Gastroesophageal sphincter (tissue), 4 donors: ENCODE data around the gene PODN. TPM values are rescaled to one million over a fixed set of nuclear protein-coding genes. Genes with fewer than 3 reads are reported as not detected.
A peak's percentile ranks its signal among the peaks of the same experiment; 100 is the strongest.

Source experiments
- ATAC-seq: fragments of 150-250 bp; one replicate; pipeline ENCODE4 v1.9.1; 2016; ENCODE audit warnings: mild to moderate bottlenecking, moderate library complexity
- H3K27ac ChIP-seq, 4 donors: fragments of 200-600 bp; sonication (generic) in 3 of 4; 1 replicate in 3 of 4; 2 replicates in 1 of 4; pipeline ENCODE4 v1.5.1; 2016 to 2019
- H3K27me3 ChIP-seq: fragments of 200-600 bp; sonication (generic); one replicate; pipeline ENCODE4 v1.5.1; 2019
- H3K36me3 ChIP-seq, 2 donors: fragments of 200-600 bp; sonication (generic); one replicate each; pipeline ENCODE4 v1.5.1; 2019; ENCODE audit warnings: control low read depth in 1 of 2
- H3K4me1 ChIP-seq, 3 donors: fragments of 200-600 bp; sonication (generic); 1 replicate in 2 of 3; 2 replicates in 1 of 3; pipeline ENCODE4 v1.5.1; 2016 to 2019; ENCODE audit warnings: control low read depth in 2 of 3
- H3K4me3 ChIP-seq, 2 donors: fragments of 200-600 bp; sonication (generic); one replicate each; pipeline ENCODE4 v1.5.1; 2019; ENCODE audit warnings: mild to moderate bottlenecking in 1 of 2, moderate library complexity in 1 of 2
- H3K9me3 ChIP-seq, 3 donors: fragments of 200-600 bp; sonication (generic); one replicate each; pipeline ENCODE4 v1.5.1; 2017 to 2019; ENCODE audit warnings: control low read depth in 2 of 3
- CTCF ChIP-seq, 4 experiments: fragments of 200-600 bp in 2 of 4; fragments of 450-650 bp in 2 of 4; sonication (generic) in 1 of 4; IDR thresholded peaks; one replicate each; pipeline ENCODE4 v1.5.1; 2017 to 2019; ENCODE audit warnings: antibody characterized with exemption in 4 of 4, mild to moderate bottlenecking in 2 of 4, moderate library complexity in 2 of 4
- EP300 ChIP-seq: sonication (generic); formaldehyde crosslinking; IDR thresholded peaks from one replicate; pipeline ENCODE4 v1.6.1; 2017; ENCODE audit warnings: antibody characterized with exemption, mild to moderate bottlenecking
- POLR2A ChIP-seq, 2 donors: fragments of 450-650 bp; IDR thresholded peaks; one replicate each; pipeline ENCODE4 v1.6.1; 2017; ENCODE audit warnings: antibody characterized with exemption in 2 of 2, mild to moderate bottlenecking in 2 of 2, moderate library complexity in 1 of 2
- POLR2AphosphoS5 ChIP-seq: sonication (generic); formaldehyde crosslinking; IDR thresholded peaks from one replicate; pipeline ENCODE4 v1.6.1; 2017; ENCODE audit warnings: antibody characterized with exemption
- WGBS, 2 donors: methylation state at CpG; one replicate each; pipeline ENCODE4 v1.1.5; 2018; ENCODE audit warnings: low coverage in 1 of 2; 5-methylcytosine and 5-hydroxymethylcytosine counted together
- total RNA-seq, 4 donors: library from RNA; depleted of rRNA; stranded (reverse); fragments of >200 nt; gene quantifications; one replicate each; pipeline ENCODE4 v1.1.0, GENCODE V29; 2016

Gene PODN
- total RNA-seq, 4 donors from 2014 or later, result 60.4 to 170 (median 125) TPM

GRCh38 chr1:53076165-53076564 is 14.2 kb downstream of the PODN start:
- Histone ChIP-seq H3K27ac (peak overlapping the region in 1 of 4 donors; percentile 10), H3K27me3 (no peaks in the 10 kb centered on the region), H3K4me3 (no peak overlapping the region), H3K4me1 (peaks cover 0 to 15% (median 0%) of the 10 kb centered on the region in 3 donors), H3K9me3 (no peaks in the 10 kb centered on the region), H3K36me3 (peaks cover 0 to 28% of the 10 kb centered on the region in 2 donors)
- ATAC-seq, result no peak
- WGBS, 2 donors, result 83 to 95% methylated on average over 3 to 9 of the region's 9 CpGs
- TF ChIP-seq CTCF (IDR thresholded peaks at IDR 0.05) (no peak), POLR2AphosphoS5 (no peak), EP300 (no peak), POLR2A (IDR thresholded peaks at IDR 0.05) (no peak)

GRCh38 chr1:53076721-53077598 is 14.9 kb downstream of the PODN start:
- no peak for ATAC-seq
- Histone ChIP-seq H3K27ac (no peak overlapping the region), H3K4me3 (no peak overlapping the region), H3K9me3 (no peaks in the 10 kb centered on the region), H3K27me3 (no peaks in the 10 kb centered on the region), H3K4me1 (peaks cover 0 to 15% (median 0%) of the 10 kb centered on the region in 3 donors), H3K36me3 (peaks cover 0 to 32% of the 10 kb centered on the region in 2 donors)
- 87% methylated on average over 6 of the region's 19 CpGs; no CpG with 5 or more reads in 1 of the 2 donors for WGBS, 2 donors
- TF ChIP-seq POLR2A (IDR thresholded peaks at IDR 0.05), result no peak
- no peak for TF ChIP-seq POLR2AphosphoS5
- no peak for TF ChIP-seq EP300
- no peak for TF ChIP-seq CTCF (IDR thresholded peaks at IDR 0.05)

GRCh38 chr1:53077599-53077965 is 15.6 kb downstream of the PODN start:
- no peaks in the 10 kb centered on the region for H3K9me3 ChIP-seq
- H3K27me3 ChIP-seq, result no peaks in the 10 kb centered on the region
- no peak for TF ChIP-seq CTCF (IDR thresholded peaks at IDR 0.05)
- no peak for TF ChIP-seq EP300
- TF ChIP-seq POLR2AphosphoS5, result no peak
- TF ChIP-seq POLR2A (IDR thresholded peaks at IDR 0.05), result no peak
- no peak overlapping the region for H3K4me3 ChIP-seq
- H3K36me3 ChIP-seq, result peaks cover 0 to 38% of the 10 kb centered on the region in 2 donors
- H3K27ac ChIP-seq, result no peak overlapping the region
- peaks cover 0 to 15% (median 0%) of the 10 kb centered on the region in 3 donors for H3K4me1 ChIP-seq
- no peak for ATAC-seq
- no CpG with 5 or more reads among the region's 13 CpGs for WGBS, 2 donors

GRCh38 chr1:53078333-53079101 is 16.5 kb downstream of the PODN start:
- Histone ChIP-seq H3K9me3 (no peaks in the 10 kb centered on the region), H3K4me3 (no peak overlapping the region), H3K27ac (no peak overlapping the region), H3K36me3 (peaks cover 0 to 45% of the 10 kb centered on the region in 2 donors), H3K27me3 (no peaks in the 10 kb centered on the region), H3K4me1 (peaks cover 0 to 15% (median 3%) of the 10 kb centered on the region in 3 donors)
- WGBS, 2 donors, result 96% methylated on average over 5 of the region's 46 CpGs; no CpG with 5 or more reads in 1 of the 2 donors
- TF ChIP-seq EP300 (no peak), POLR2AphosphoS5 (no peak), POLR2A (IDR thresholded peaks at IDR 0.05) (no peak), CTCF (IDR thresholded peaks at IDR 0.05) (no peak)
- ATAC-seq, result no peak
